ENCODE data around the gene HYAL3. TPM values are rescaled to one million over a fixed set of nuclear protein-coding genes. Genes with fewer than 3 reads are reported as not detected.
"Not testable (repeated sequence)": the region's sequence is repeated elsewhere in the genome, so short reads cannot be mapped to it uniquely, and the experiment has no call there.

Gene HYAL3
- total RNA-seq, 1 experiment from 2014 or later = 11.6 TPM

- DNase-seq (ENCODE audit: low read depth) = no peak
Measured at GRCh38 chr3:50293079-50293801, 6.0 kb downstream of the HYAL3 start.

GRCh38 chr3:50292159-50293078, 6.8 kb downstream of the HYAL3 start, which contains the start of gene IFRD2:
Gene IFRD2 (minus strand): TSS chr3:50292429. CDS start chr3:50292274, 155 bp downstream.
- DNase-seq (ENCODE audit: low read depth) = peak; percentile 98

GRCh38 chr3:50290161-50290641, 9.0 kb downstream of the HYAL3 start:
- no peak for DNase-seq (ENCODE audit: low read depth)

- DNase-seq (ENCODE audit: low read depth) = no peak
Measured at GRCh38 chr3:50289130-50289529, 10.1 kb downstream of the HYAL3 start.

GRCh38 chr3:50288387-50289007, 10.7 kb downstream of the HYAL3 start:
- no peak for DNase-seq (ENCODE audit: low read depth)

- DNase-seq (ENCODE audit: low read depth) = no peak
Measured at GRCh38 chr3:50287262-50287661, 11.9 kb downstream of the HYAL3 start.

- DNase-seq (ENCODE audit: low read depth) = no peak
Measured at GRCh38 chr3:50286322-50287227, 12.6 kb downstream of the HYAL3 start.

GRCh38 chr3:50284121-50284520, 15.1 kb downstream of the HYAL3 start:
- not testable (repeated sequence) for DNase-seq (ENCODE audit: low read depth)

- DNase-seq (ENCODE audit: low read depth) = no peak
Measured at GRCh38 chr3:50279255-50280016, 19.8 kb downstream of the HYAL3 start.

- DNase-seq (ENCODE audit: low read depth) = no peak
Measured at GRCh38 chr3:50278880-50279224, 20.4 kb downstream of the HYAL3 start, which contains the start of gene LSMEM2. Gene LSMEM2 (plus strand): TSS chr3:50279087. CDS start chr3:50279114, 27 bp downstream.

- no peak for DNase-seq (ENCODE audit: low read depth)
Measured at GRCh38 chr3:50278123-50278879, 20.9 kb downstream of the HYAL3 start.

GRCh38 chr3:50276762-50277101, 22.5 kb downstream of the HYAL3 start:
- DNase-seq (ENCODE audit: low read depth) = no peak

GRCh38 chr3:50275996-50276761, 23.0 kb downstream of the HYAL3 start:
- DNase-seq (ENCODE audit: low read depth) = no peak

GRCh38 chr3:50275141-50275995, 23.8 kb downstream of the HYAL3 start:
- no peak for DNase-seq (ENCODE audit: low read depth)

- DNase-seq (ENCODE audit: low read depth) = peak; percentile 52
Measured at GRCh38 chr3:50274371-50275104, 24.7 kb downstream of the HYAL3 start.

- DNase-seq (ENCODE audit: low read depth) = no peak
Measured at GRCh38 chr3:50273689-50274065, 25.5 kb downstream of the HYAL3 start.

Measured in HT1080 (cell line).